ENCODE measurements around the gene ATRNL1.
"Not testable (repeated sequence)": the region's sequence is repeated elsewhere in the genome, so short reads cannot be mapped to it uniquely, and the experiment has no call there.

The ATRNL1 gene

GRCh38 chr10:115219203-115219602, 126.0 kb downstream of the ATRNL1 start:
- DNase-seq (ENCODE audit: low spot score) = no peak

- no peak for DNase-seq (ENCODE audit: low spot score)
Measured at GRCh38 chr10:115222039-115222438, 128.9 kb downstream of the ATRNL1 start.

GRCh38 chr10:115239761-115240160, 146.6 kb downstream of the ATRNL1 start:
- no peak for DNase-seq (ENCODE audit: low spot score)

GRCh38 chr10:115250784-115251183, 157.6 kb downstream of the ATRNL1 start:
- no peak for DNase-seq (ENCODE audit: low spot score)

GRCh38 chr10:115253765-115254164, 160.6 kb downstream of the ATRNL1 start:
- not testable (repeated sequence) for DNase-seq (ENCODE audit: low spot score)

GRCh38 chr10:115272482-115272881, 179.3 kb downstream of the ATRNL1 start:
- no peak for DNase-seq (ENCODE audit: low spot score)

GRCh38 chr10:115278294-115278693, 185.1 kb downstream of the ATRNL1 start:
- DNase-seq (ENCODE audit: low spot score) = no peak

- no peak for DNase-seq (ENCODE audit: low spot score)
Measured at GRCh38 chr10:115295213-115295805, 202.1 kb downstream of the ATRNL1 start.

GRCh38 chr10:115300080-115300479, 206.9 kb downstream of the ATRNL1 start:
- no peak for DNase-seq (ENCODE audit: low spot score)

- not testable (repeated sequence) for DNase-seq (ENCODE audit: low spot score)
Measured at GRCh38 chr10:115319669-115320068, 226.5 kb downstream of the ATRNL1 start.

- DNase-seq (ENCODE audit: low spot score) = no peak
Measured at GRCh38 chr10:115321360-115321759, 228.2 kb downstream of the ATRNL1 start.

- no peak for DNase-seq (ENCODE audit: low spot score)
Measured at GRCh38 chr10:115328331-115328730, 235.2 kb downstream of the ATRNL1 start.

GRCh38 chr10:115335366-115335765, 242.2 kb downstream of the ATRNL1 start:
- peak; percentile 36 for DNase-seq (ENCODE audit: low spot score)

- DNase-seq (ENCODE audit: low spot score) = peak; percentile 71
Measured at GRCh38 chr10:115355162-115355760, 262.1 kb downstream of the ATRNL1 start.

- DNase-seq (ENCODE audit: low spot score) = not testable (repeated sequence)
Measured at GRCh38 chr10:115367920-115368319, 274.8 kb downstream of the ATRNL1 start.

- DNase-seq (ENCODE audit: low spot score) = no peak
Measured at GRCh38 chr10:115379064-115379463, 285.9 kb downstream of the ATRNL1 start.

- no peak for DNase-seq (ENCODE audit: low spot score)
Measured at GRCh38 chr10:115384665-115385064, 291.5 kb downstream of the ATRNL1 start.

- no peak for DNase-seq (ENCODE audit: low spot score)
Measured at GRCh38 chr10:115390607-115391006, 297.4 kb downstream of the ATRNL1 start.

GRCh38 chr10:115398026-115398425, 304.9 kb downstream of the ATRNL1 start:
- no peak for DNase-seq (ENCODE audit: low spot score)

GRCh38 chr10:115402699-115403098, 309.5 kb downstream of the ATRNL1 start:
- peak; percentile 2 for DNase-seq (ENCODE audit: low spot score)

GRCh38 chr10:115405838-115406237, 312.7 kb downstream of the ATRNL1 start:
- not testable (repeated sequence) for DNase-seq (ENCODE audit: low spot score)

- no peak for DNase-seq (ENCODE audit: low spot score)
Measured at GRCh38 chr10:115409347-115409746, 316.2 kb downstream of the ATRNL1 start.

- peak; percentile 61 for DNase-seq (ENCODE audit: low spot score)
Measured at GRCh38 chr10:115417585-115418265, 324.6 kb downstream of the ATRNL1 start.
